Neuronal stem cell (in vitro differentiated cells): ENCODE data around the gene SEL1L.
A peak's percentile ranks its signal among the peaks of the same experiment; 100 is the strongest.
"Not testable (repeated sequence)": the region's sequence is repeated elsewhere in the genome, so short reads cannot be mapped to it uniquely, and the experiment has no call there.

Experiments
- DNase-seq: peaks from one replicate; pipeline ENCODE4 v3.0.0-alpha.2; 2013; ENCODE audit warnings: low spot score
- H2AFZ ChIP-seq: one replicate; pipeline ENCODE4 v1.6.1; 2013; ENCODE audit warnings: mild to moderate bottlenecking, low read length, inconsistent platforms
- H2AK5ac ChIP-seq: 2 replicates; pipeline ENCODE4 v1.6.1; 2013; ENCODE audit warnings: low read depth, mild to moderate bottlenecking, inconsistent platforms, low read length, moderate library complexity, mixed read lengths
- H2BK120ac ChIP-seq: 2 replicates; pipeline ENCODE4 v1.6.1; 2013; ENCODE audit warnings: low read depth, mild to moderate bottlenecking, inconsistent platforms, low read length, moderate library complexity, mixed read lengths
- H2BK12ac ChIP-seq: one replicate; pipeline ENCODE4 v1.6.1; 2013; ENCODE audit warnings: low read length, inconsistent platforms
- H2BK15ac ChIP-seq: 2 replicates; pipeline ENCODE4 v1.6.1; 2013; ENCODE audit warnings: mild to moderate bottlenecking, low read length, inconsistent platforms, mixed read lengths
- H2BK5ac ChIP-seq: one replicate; pipeline ENCODE4 v1.6.1; 2013; ENCODE audit warnings: inconsistent platforms, mild to moderate bottlenecking, low read length, moderate library complexity
- H3K14ac ChIP-seq: one replicate; pipeline ENCODE4 v1.6.1; 2013; ENCODE audit warnings: low read length, inconsistent platforms
- H3K18ac ChIP-seq: 2 replicates; pipeline ENCODE4 v1.6.1; 2013; ENCODE audit warnings: low read length, inconsistent platforms
- H3K23ac ChIP-seq: 2 replicates; pipeline ENCODE4 v1.6.1; 2013; ENCODE audit warnings: low read depth, mild to moderate bottlenecking, mixed read lengths, low read length, inconsistent platforms; ENCODE audit not compliant: poor library complexity
- H3K27ac ChIP-seq: replicated peaks from 3 replicates; pipeline ENCODE4 v1.5.1; 2013; ENCODE audit warnings: low read length, inconsistent platforms
- H3K27me3 ChIP-seq, 3 experiments: 2 replicates each; pipeline ENCODE4 v1.6.1; 2013; ENCODE audit warnings: low read length in 3 of 3, mild to moderate bottlenecking in 2 of 3, inconsistent platforms in 1 of 3, low read depth in 1 of 3, mixed read lengths in 1 of 3, moderate library complexity in 1 of 3; ENCODE audit not compliant: control insufficient read depth in 3 of 3, insufficient read depth in 3 of 3
- H3K36me3 ChIP-seq, 2 donors: replicated peaks in 1 of 2; 2 replicates each; pipeline ENCODE4 v1.6.1; 2013; ENCODE audit warnings: low read length in 2 of 2; ENCODE audit not compliant: control insufficient read depth in 2 of 2, insufficient read depth in 2 of 2
- H3K4ac ChIP-seq: 2 replicates; pipeline ENCODE4 v1.6.1; 2013; ENCODE audit warnings: inconsistent platforms, mild to moderate bottlenecking, low read length, moderate library complexity
- H3K4me1 ChIP-seq, 2 donors: 1 replicate in 1 of 2; 2 replicates in 1 of 2; pipeline ENCODE4 v1.6.1; 2013; ENCODE audit warnings: low read length in 2 of 2, low read depth in 1 of 2; ENCODE audit not compliant: control insufficient read depth in 2 of 2, insufficient read depth in 1 of 2
- H3K4me2 ChIP-seq: one replicate; pipeline ENCODE4 v1.6.1; 2013; ENCODE audit warnings: mild to moderate bottlenecking, low read length, inconsistent platforms; ENCODE audit not compliant: insufficient read depth, poor library complexity, severe bottlenecking
- H3K4me3 ChIP-seq, 2 donors: 2 replicates each; pipeline ENCODE4 v1.5.1; 2013; ENCODE audit warnings: low read length in 2 of 2, mild to moderate bottlenecking in 2 of 2, inconsistent platforms in 1 of 2, moderate library complexity in 1 of 2
- H3K79me1 ChIP-seq: one replicate; pipeline ENCODE4 v1.6.1; 2013; ENCODE audit warnings: low read depth, mild to moderate bottlenecking, inconsistent platforms, low read length, moderate library complexity
- H3K9ac ChIP-seq: one replicate; pipeline ENCODE4 v1.6.1; 2013; ENCODE audit warnings: mild to moderate bottlenecking, low read depth, low read length, inconsistent platforms; ENCODE audit not compliant: poor library complexity
- H3K9me3 ChIP-seq, 2 donors: replicated peaks in 1 of 2; 2 replicates each; pipeline versions ENCODE3 to v1.6.1; 2013; ENCODE audit warnings: low read length in 2 of 2, mild to moderate bottlenecking in 2 of 2, inconsistent platforms in 1 of 2, low read depth in 1 of 2, mixed read lengths in 1 of 2, moderate library complexity in 1 of 2; ENCODE audit not compliant: control insufficient read depth in 2 of 2, insufficient read depth in 1 of 2
- H4K8ac ChIP-seq: one replicate; pipeline ENCODE4 v1.6.1; 2013; ENCODE audit warnings: low read depth, mild to moderate bottlenecking, inconsistent platforms, low read length, moderate library complexity
- H4K91ac ChIP-seq: one replicate; pipeline ENCODE4 v1.6.1; 2013; ENCODE audit warnings: low read length, low read depth, mild to moderate bottlenecking, inconsistent platforms; ENCODE audit not compliant: poor library complexity
- WGBS, 2 donors: extraction: QIAGEN DNeasy Blood & Tissue Kit; methylation state at CpG; one replicate each; pipeline ENCODE4 v1.1.7; 2013; ENCODE audit warnings: missing lambda C conversion rate in 2 of 2, mixed read lengths in 1 of 2; ENCODE audit not compliant: insufficient read length in 2 of 2, insufficient replicate concordance in 1 of 2; ENCODE audit errors: extremely low coverage in 2 of 2; 5-methylcytosine and 5-hydroxymethylcytosine counted together

SEL1L gene

GRCh38 chr14:81465507-81466228 is 68.0 kb downstream of the SEL1L start:
- H3K4ac ChIP-seq = no peak overlapping the region
- H3K79me1 ChIP-seq = no peaks in the 10 kb centered on the region
- no peak for DNase-seq
- no peak overlapping the region for H4K8ac ChIP-seq
- H2AFZ ChIP-seq = peak overlapping the region; percentile 64
- no peak overlapping the region for H3K23ac ChIP-seq
- H3K27me3 ChIP-seq = no peaks in the 10 kb centered on the region
- H2BK12ac ChIP-seq = peak overlapping the region; percentile 8
- H2AK5ac ChIP-seq = no peak overlapping the region
- H3K4me1 ChIP-seq = no peaks in the 10 kb centered on the region
- WGBS, 2 donors = no CpG with 5 or more reads among the region's 13 CpGs
- H3K36me3 ChIP-seq = no peaks in the 10 kb centered on the region
- H3K4me2 ChIP-seq = no peak overlapping the region
- no peak overlapping the region for H2BK5ac ChIP-seq
- no peak overlapping the region for H4K91ac ChIP-seq
- H2BK120ac ChIP-seq = no peak overlapping the region
- peaks cover 0 to 2% of the 10 kb centered on the region in 2 donors for H3K9me3 ChIP-seq
- H3K18ac ChIP-seq = no peak overlapping the region
- H3K14ac ChIP-seq = no peak overlapping the region
- no peak overlapping the region for H3K9ac ChIP-seq
- no peak overlapping the region for H3K4me3 ChIP-seq
- no peak overlapping the region for H3K27ac ChIP-seq
- no peak overlapping the region for H2BK15ac ChIP-seq

GRCh38 chr14:81465003-81465392 is 68.7 kb downstream of the SEL1L start:
- not testable (repeated sequence) for H3K27ac ChIP-seq

GRCh38 chr14:81464253-81465002 is 69.2 kb downstream of the SEL1L start:
- no peak overlapping the region for H3K27ac ChIP-seq
- DNase-seq = peak; percentile 75
- no peaks in the 10 kb centered on the region for H3K27me3 ChIP-seq

More at GRCh38 chr14:81465003-81465392, 68.7 kb downstream of the SEL1L start:
- H4K91ac ChIP-seq, H3K9me3 ChIP-seq, H3K4me1 ChIP-seq, H2BK5ac ChIP-seq, H3K27me3 ChIP-seq, H2BK15ac ChIP-seq, H2AK5ac ChIP-seq, H4K8ac ChIP-seq, H3K9ac ChIP-seq, DNase-seq, H3K4me2 ChIP-seq, H3K79me1 ChIP-seq, H3K36me3 ChIP-seq, H3K14ac ChIP-seq, H2BK120ac ChIP-seq, H3K4ac ChIP-seq, H2BK12ac ChIP-seq, H3K18ac ChIP-seq, H3K23ac ChIP-seq: not testable (repeated sequence)
- Histone ChIP-seq H2AFZ (peak overlapping the region; percentile 89), H3K4me3 (peak overlapping the region in 1 of 2 donors; percentile 45)
- WGBS, 2 donors = no CpG with 5 or more reads among the region's 11 CpGs

GRCh38 chr14:81462356-81462755 is 71.3 kb downstream of the SEL1L start:
- H4K91ac ChIP-seq, H2AK5ac ChIP-seq, H3K4me1 ChIP-seq, H2BK120ac ChIP-seq, H3K4me3 ChIP-seq, H3K14ac ChIP-seq, H3K27me3 ChIP-seq, H3K9me3 ChIP-seq, H3K79me1 ChIP-seq, H2AFZ ChIP-seq, H3K36me3 ChIP-seq, DNase-seq, H3K4ac ChIP-seq, H2BK12ac ChIP-seq, H2BK15ac ChIP-seq, H4K8ac ChIP-seq, H3K4me2 ChIP-seq, H3K18ac ChIP-seq, H3K27ac ChIP-seq, H2BK5ac ChIP-seq, H3K23ac ChIP-seq, H3K9ac ChIP-seq: not testable (repeated sequence)
- WGBS, 2 donors = no CpG with 5 or more reads among the region's 30 CpGs

More at GRCh38 chr14:81464253-81465002, 69.2 kb downstream of the SEL1L start:
- H3K79me1 ChIP-seq = no peaks in the 10 kb centered on the region
- H3K4me1 ChIP-seq = no peaks in the 10 kb centered on the region
- H2AFZ ChIP-seq = peak overlapping the region; percentile 89
- peak overlapping the region; percentile 23 for H3K4me2 ChIP-seq
- H3K36me3 ChIP-seq = no peaks in the 10 kb centered on the region
- H4K8ac ChIP-seq = no peak overlapping the region
- H2AK5ac ChIP-seq = no peak overlapping the region
- H3K14ac ChIP-seq = no peak overlapping the region
- H2BK12ac ChIP-seq = no peak overlapping the region
- no peak overlapping the region for H3K4ac ChIP-seq
- WGBS, 2 donors = no CpG with 5 or more reads among the region's 15 CpGs
- H3K23ac ChIP-seq = no peak overlapping the region
- no peak overlapping the region for H3K18ac ChIP-seq
- no peak overlapping the region for H2BK120ac ChIP-seq
- H2BK5ac ChIP-seq = no peak overlapping the region
- H4K91ac ChIP-seq = no peak overlapping the region
- no peak overlapping the region for H3K9ac ChIP-seq
- H2BK15ac ChIP-seq = no peak overlapping the region
- peak overlapping the region in 1 of 2 donors; percentile 45 for H3K4me3 ChIP-seq
- peaks cover 0 to 2% of the 10 kb centered on the region in 2 donors for H3K9me3 ChIP-seq
